ENCODE data around the gene JAK1.

Gene JAK1

GRCh38 chr1:64896551-64896950, 69.8 kb downstream of the JAK1 start:
- Histone ChIP-seq H3K4me2 (ENCODE audit: low read length) (no peak overlapping the region), H4K20me1 (ENCODE audit: insufficient read depth, low read length) (peaks cover 95% of the 10 kb centered on the region), H3K27ac (ENCODE audit: low read length) (no peak overlapping the region), H3K9ac (ENCODE audit: low read length) (no peak overlapping the region), H3K79me2 (ENCODE audit: low read length) (peaks cover 94% of the 10 kb centered on the region), H3K36me3 (replicated peaks; ENCODE audit: low read depth, low read length) (no peaks in the 10 kb centered on the region), H3K4me3 (ENCODE audit: low read length) (no peak overlapping the region), H3K27me3 (ENCODE audit: low read depth, low read length) (no peaks in the 10 kb centered on the region), H2AFZ (ENCODE audit: low read depth, low read length) (no peak overlapping the region), H3K9me3 (ENCODE audit: insufficient read depth, low read length) (no peaks in the 10 kb centered on the region), H3K4me1 (ENCODE audit: low read length) (peaks cover 38% of the 10 kb centered on the region)
- TF ChIP-seq CTCF (IDR thresholded peaks at IDR 0.05; ENCODE audit: low read depth, low read length), result no peak
- TF ChIP-seq EZH2phosphoT487 (IDR thresholded peaks at IDR 0.05; ENCODE audit: low read depth), result no peak

- Histone ChIP-seq H3K9ac (ENCODE audit: low read length) (no peak overlapping the region), H3K4me2 (ENCODE audit: low read length) (peak overlapping the region; percentile 51), H4K20me1 (ENCODE audit: insufficient read depth, low read length) (peaks cover 95% of the 10 kb centered on the region), H3K4me1 (ENCODE audit: low read length) (peaks cover 38% of the 10 kb centered on the region), H3K79me2 (ENCODE audit: low read length) (peaks cover 95% of the 10 kb centered on the region), H3K4me3 (ENCODE audit: low read length) (no peak overlapping the region; the same call in 1 of the 2 replicates), H2AFZ (ENCODE audit: low read depth, low read length) (no peak overlapping the region), H3K36me3 (replicated peaks; ENCODE audit: low read depth, low read length) (no peaks in the 10 kb centered on the region), H3K27ac (ENCODE audit: low read length) (no peak overlapping the region), H3K9me3 (ENCODE audit: insufficient read depth, low read length) (no peaks in the 10 kb centered on the region), H3K27me3 (ENCODE audit: low read depth, low read length) (no peaks in the 10 kb centered on the region)
- TF ChIP-seq EZH2phosphoT487 (IDR thresholded peaks at IDR 0.05; ENCODE audit: low read depth), result no peak
- no peak for TF ChIP-seq CTCF (IDR thresholded peaks at IDR 0.05; ENCODE audit: low read depth, low read length)
These were observed 70.8 kb downstream of the JAK1 start for GRCh38 chr1:64895500-64895899.

GRCh38 chr1:64894438-64895196, 71.7 kb downstream of the JAK1 start:
- no peak for TF ChIP-seq EZH2phosphoT487 (IDR thresholded peaks at IDR 0.05; ENCODE audit: low read depth)
- TF ChIP-seq CTCF (IDR thresholded peaks at IDR 0.05; ENCODE audit: low read depth, low read length), result no peak
- Histone ChIP-seq H3K4me2 (ENCODE audit: low read length) (peak overlapping the region; percentile 51), H3K36me3 (replicated peaks; ENCODE audit: low read depth, low read length) (no peaks in the 10 kb centered on the region), H3K4me3 (ENCODE audit: low read length) (no peak overlapping the region), H3K9me3 (ENCODE audit: insufficient read depth, low read length) (no peaks in the 10 kb centered on the region), H3K9ac (ENCODE audit: low read length) (no peak overlapping the region), H3K27ac (ENCODE audit: low read length) (no peak overlapping the region), H3K79me2 (ENCODE audit: low read length) (peaks cover 95% of the 10 kb centered on the region), H4K20me1 (ENCODE audit: insufficient read depth, low read length) (peaks cover 95% of the 10 kb centered on the region), H3K27me3 (ENCODE audit: low read depth, low read length) (no peaks in the 10 kb centered on the region), H3K4me1 (ENCODE audit: low read length) (peaks cover 38% of the 10 kb centered on the region), H2AFZ (ENCODE audit: low read depth, low read length) (no peak overlapping the region)

- Histone ChIP-seq H3K9ac (ENCODE audit: low read length) (no peak overlapping the region), H4K20me1 (ENCODE audit: insufficient read depth, low read length) (peaks cover 95% of the 10 kb centered on the region), H3K27ac (ENCODE audit: low read length) (no peak overlapping the region), H3K4me1 (ENCODE audit: low read length) (peaks cover 32% of the 10 kb centered on the region), H2AFZ (ENCODE audit: low read depth, low read length) (no peak overlapping the region), H3K79me2 (ENCODE audit: low read length) (peaks cover 96% of the 10 kb centered on the region), H3K36me3 (replicated peaks; ENCODE audit: low read depth, low read length) (no peaks in the 10 kb centered on the region), H3K27me3 (ENCODE audit: low read depth, low read length) (no peaks in the 10 kb centered on the region), H3K9me3 (ENCODE audit: insufficient read depth, low read length) (no peaks in the 10 kb centered on the region), H3K4me2 (ENCODE audit: low read length) (no peak overlapping the region), H3K4me3 (ENCODE audit: low read length) (no peak overlapping the region)
- TF ChIP-seq EZH2phosphoT487 (IDR thresholded peaks at IDR 0.05; ENCODE audit: low read depth) (no peak), CTCF (IDR thresholded peaks at IDR 0.05; ENCODE audit: low read depth, low read length) (no peak)
These were observed 72.4 kb downstream of the JAK1 start for GRCh38 chr1:64893921-64894320.

Measured in OCI-LY3 (cell line).